ENCODE measurements around the gene PRSS38. TPM values are rescaled to one million over a fixed set of nuclear protein-coding genes. Genes with fewer than 3 reads are reported as not detected.

PRSS38 gene
- polyA plus RNA-seq, 1 donor (not counting 4 experiments of a cell fraction or from before 2014, with no cell fraction given) = not detected

DNA sequence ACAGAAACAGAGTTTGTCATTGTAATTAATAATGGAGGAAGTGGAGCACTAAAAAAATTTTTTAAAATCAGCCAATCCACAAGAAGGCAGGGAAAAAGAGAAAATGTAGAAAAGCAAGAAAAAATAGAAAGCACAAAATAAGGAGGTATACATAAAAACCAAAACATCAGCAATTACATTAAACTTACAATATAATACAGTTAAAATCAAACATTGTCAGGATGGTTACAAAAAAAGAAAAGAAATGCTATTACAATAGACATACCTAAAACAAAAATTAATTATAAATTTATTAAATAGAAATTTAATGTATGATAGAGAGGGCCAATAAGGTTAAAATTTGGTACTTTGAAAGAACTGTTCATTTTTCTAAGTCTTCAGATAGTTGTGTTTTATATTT lies 38.7 kb downstream of the PRSS38 start:
- H3K4me3 ChIP-seq (ENCODE audit: control insufficient read depth in 2 of 3, extremely low read depth in 1 of 3, insufficient read depth in 2 of 3, low read depth in 1 of 3, low read length in 3 of 3) = no peak overlapping the region
- no peak overlapping the region for H2AFZ ChIP-seq (ENCODE audit: control insufficient read depth, low read length)
- no peak overlapping the region for H3K9ac ChIP-seq (ENCODE audit: control insufficient read depth, extremely low read depth, insufficient read depth, low read length)
- TF ChIP-seq, protein P1, sequence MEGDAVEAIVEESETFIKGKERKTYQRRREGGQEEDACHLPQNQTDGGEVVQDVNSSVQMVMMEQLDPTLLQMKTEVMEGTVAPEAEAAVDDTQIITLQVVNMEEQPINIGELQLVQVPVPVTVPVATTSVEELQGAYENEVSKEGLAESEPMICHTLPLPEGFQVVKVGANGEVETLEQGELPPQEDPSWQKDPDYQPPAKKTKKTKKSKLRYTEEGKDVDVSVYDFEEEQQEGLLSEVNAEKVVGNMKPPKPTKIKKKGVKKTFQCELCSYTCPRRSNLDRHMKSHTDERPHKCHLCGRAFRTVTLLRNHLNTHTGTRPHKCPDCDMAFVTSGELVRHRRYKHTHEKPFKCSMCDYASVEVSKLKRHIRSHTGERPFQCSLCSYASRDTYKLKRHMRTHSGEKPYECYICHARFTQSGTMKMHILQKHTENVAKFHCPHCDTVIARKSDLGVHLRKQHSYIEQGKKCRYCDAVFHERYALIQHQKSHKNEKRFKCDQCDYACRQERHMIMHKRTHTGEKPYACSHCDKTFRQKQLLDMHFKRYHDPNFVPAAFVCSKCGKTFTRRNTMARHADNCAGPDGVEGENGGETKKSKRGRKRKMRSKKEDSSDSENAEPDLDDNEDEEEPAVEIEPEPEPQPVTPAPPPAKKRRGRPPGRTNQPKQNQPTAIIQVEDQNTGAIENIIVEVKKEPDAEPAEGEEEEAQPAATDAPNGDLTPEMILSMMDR (optimal IDR thresholded peaks at IDR 0.05 in 1 of 3, IDR thresholded peaks at IDR 0.05 in 1 of 3, conservative IDR thresholded peaks at IDR 0.05 in 1 of 3; ENCODE audit: extremely low read depth in 1 of 3, insufficient read depth in 2 of 3, low read length in 3 of 3) = no peak
- no peak for TF ChIP-seq EZH2 (IDR thresholded peaks at IDR 0.05; ENCODE audit: low read length)
- FAIRE-seq (no peak), DNase-seq (ENCODE audit: low read depth, low spot score) (no peak)
- H4K20me1 ChIP-seq (ENCODE audit: control insufficient read depth, extremely low read depth, insufficient read depth, low read length) = no peaks in the 10 kb centered on the region
- no peaks in the 10 kb centered on the region for H3K4me1 ChIP-seq (ENCODE audit: control insufficient read depth, extremely low read depth, insufficient read depth, low read length)
- H3K9me3 ChIP-seq (ENCODE audit: control insufficient read depth, low read depth, low read length) = no peaks in the 10 kb centered on the region
- H3K27ac ChIP-seq (ENCODE audit: control insufficient read depth, insufficient read depth, low read length) = no peak overlapping the region
- no peak overlapping the region for H3K4me2 ChIP-seq (ENCODE audit: control insufficient read depth, extremely low read depth, insufficient read depth, low read depth, low read length)
- no peaks in the 10 kb centered on the region for H3K9me1 ChIP-seq (ENCODE audit: control insufficient read depth, extremely low read depth, insufficient read depth, low read length)
- dilution Hi-C loops (cut with MboI; ENCODE audit: extremely low pct_ligation_motif_present, low sequenced_read_pairs) = no loop called here
- no peaks in the 10 kb centered on the region for H3K36me3 ChIP-seq (ENCODE audit: control insufficient read depth in 2 of 2, extremely low read depth in 1 of 2, insufficient read depth in 2 of 2, low read length in 2 of 2)
- H3K27me3 ChIP-seq (ENCODE audit: control insufficient read depth, extremely low read depth, insufficient read depth, low read length) = no peaks in the 10 kb centered on the region
- no peaks in the 10 kb centered on the region for H3K79me2 ChIP-seq (ENCODE audit: control insufficient read depth, insufficient read depth, low read length)

DNA sequence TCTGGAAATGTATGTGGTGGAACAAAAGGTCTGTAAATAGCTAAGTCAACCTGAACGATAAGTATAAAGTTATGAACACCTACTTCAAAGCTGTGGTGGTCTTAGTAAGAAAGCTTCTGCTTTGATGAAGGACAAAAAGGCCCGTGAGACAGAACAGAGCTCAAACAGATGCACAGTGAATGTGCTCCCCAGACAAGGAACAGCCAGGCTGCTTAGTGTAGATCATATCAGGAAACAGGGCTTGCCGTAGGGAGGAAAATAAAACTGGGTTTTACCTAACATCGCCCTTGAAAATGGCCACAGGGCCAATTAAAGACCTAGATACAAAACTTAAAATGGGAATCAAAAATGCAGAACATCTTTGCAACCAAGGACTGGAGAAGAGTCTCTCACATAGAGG lies 40.2 kb downstream of the PRSS38 start:
- Histone ChIP-seq H3K9ac (ENCODE audit: control insufficient read depth, extremely low read depth, insufficient read depth, low read length) (no peak overlapping the region), H3K4me2 (ENCODE audit: control insufficient read depth, extremely low read depth, insufficient read depth, low read depth, low read length) (no peak overlapping the region), H3K9me1 (ENCODE audit: control insufficient read depth, extremely low read depth, insufficient read depth, low read length) (no peaks in the 10 kb centered on the region), H3K79me2 (ENCODE audit: control insufficient read depth, insufficient read depth, low read length) (no peaks in the 10 kb centered on the region), H3K4me3 (ENCODE audit: control insufficient read depth in 2 of 3, extremely low read depth in 1 of 3, insufficient read depth in 2 of 3, low read depth in 1 of 3, low read length in 3 of 3) (no peak overlapping the region), H3K4me1 (ENCODE audit: control insufficient read depth, extremely low read depth, insufficient read depth, low read length) (no peaks in the 10 kb centered on the region), H4K20me1 (ENCODE audit: control insufficient read depth, extremely low read depth, insufficient read depth, low read length) (no peaks in the 10 kb centered on the region), H2AFZ (ENCODE audit: control insufficient read depth, low read length) (no peak overlapping the region), H3K27me3 (ENCODE audit: control insufficient read depth, extremely low read depth, insufficient read depth, low read length) (no peaks in the 10 kb centered on the region), H3K36me3 (ENCODE audit: control insufficient read depth in 2 of 2, extremely low read depth in 1 of 2, insufficient read depth in 2 of 2, low read length in 2 of 2) (no peaks in the 10 kb centered on the region), H3K27ac (ENCODE audit: control insufficient read depth, insufficient read depth, low read length) (no peak overlapping the region), H3K9me3 (ENCODE audit: control insufficient read depth, low read depth, low read length) (no peaks in the 10 kb centered on the region)
- no peak for DNase-seq (ENCODE audit: low read depth, low spot score)
- dilution Hi-C loops (cut with MboI; ENCODE audit: extremely low pct_ligation_motif_present, low sequenced_read_pairs) = no loop called here
- TF ChIP-seq EZH2 (IDR thresholded peaks at IDR 0.05; ENCODE audit: low read length) = no peak
- TF ChIP-seq, protein P1 (optimal IDR thresholded peaks at IDR 0.05 in 1 of 3, IDR thresholded peaks at IDR 0.05 in 1 of 3, conservative IDR thresholded peaks at IDR 0.05 in 1 of 3; ENCODE audit: extremely low read depth in 1 of 3, insufficient read depth in 2 of 3, low read length in 3 of 3) = no peak
- FAIRE-seq = no peak
